ENCODE measurements around the gene KIR3DL1.

GRCh38 chr19:54804101-54804500 lies 12.2 kb upstream of the KIR3DL1 start:
- TF ChIP-seq SUZ12 (IDR thresholded peaks at IDR 0.05) (no peak), CTBP1 (IDR thresholded peaks at IDR 0.05; ENCODE audit: borderline replicate concordance) (no peak), FOXA1 (IDR thresholded peaks at IDR 0.05) (no peak), ELF4 (IDR thresholded peaks at IDR 0.05) (no peak), SP1 (IDR thresholded peaks at IDR 0.05) (no peak), TARDBP (IDR thresholded peaks at IDR 0.05) (no peak), FOXK2 (IDR thresholded peaks at IDR 0.05) (no peak), ZNF384 (IDR thresholded peaks at IDR 0.05) (no peak), LEF1 (IDR thresholded peaks at IDR 0.05; ENCODE audit: borderline replicate concordance) (no peak), NFRKB (IDR thresholded peaks at IDR 0.05) (no peak), FOXM1 (IDR thresholded peaks at IDR 0.05; ENCODE audit: borderline replicate concordance) (no peak), BHLHE40 (IDR thresholded peaks at IDR 0.05; ENCODE audit: borderline replicate concordance) (no peak), HDGF (IDR thresholded peaks at IDR 0.05; ENCODE audit: borderline replicate concordance) (no peak), PKNOX1 (IDR thresholded peaks at IDR 0.05) (no peak)

Measured in HEK293T (cell line).